MCF 10A (cell line): ENCODE results near the gene C8A. TPM values are rescaled to one million over a fixed set of nuclear protein-coding genes. Genes with fewer than 3 reads are reported as not detected.

Experiments used
- Bru-seq: library from RNA; stranded (reverse); fragments of 400-500 nt; gene quantifications from one replicate; lab custom pipeline; 2021; lab: Mats Ljungman, UMichigan
- BruChase-seq, 2 experiments: library from RNA; stranded (reverse); fragments of 400-500 nt; gene quantifications; one replicate each; lab custom pipeline; 2021; lab: Mats Ljungman, UMichigan
- BruUV-seq: library from RNA; stranded (reverse); fragments of 400-500 nt; replicated peaks from 2 replicates; lab custom pipeline; 2021; lab: Mats Ljungman, UMichigan
- CTCF ChIA-PET: fragments of 300-600 bp; sonication (Branson Sonifier 250); formaldehyde crosslinking; extraction: SDS; loops from one replicate; lab custom pipeline; 2021; ENCODE audit warnings: antibody characterized with exemption, inconsistent platforms; lab: Yijun Ruan, JAX
- POLR2A ChIA-PET: fragments of 300-600, 350-650 bp; sonication (Branson Sonifier 250); formaldehyde crosslinking; extraction: SDS; loops from one replicate; lab custom pipeline; 2020; ENCODE audit warnings: antibody characterized with exemption, inconsistent platforms; lab: Yijun Ruan, JAX
- DNase-seq: peaks from one replicate; pipeline ENCODE4 v3.0.0-alpha.2; 2018; ENCODE audit not compliant: unreplicated experiment
- H3K27ac Mint-ChIP-seq: one replicate; pipeline ENCODE4 v1.8.0; 2022; ENCODE audit warnings: mild to moderate bottlenecking, low read depth, mixed read lengths; ENCODE audit not compliant: unreplicated experiment
- H3K27me3 Mint-ChIP-seq: one replicate; pipeline ENCODE4 v1.8.0; 2022; ENCODE audit warnings: mixed read lengths; ENCODE audit not compliant: insufficient read depth, unreplicated experiment
- H3K36me3 Mint-ChIP-seq: one replicate; pipeline ENCODE4 v1.8.0; 2022; ENCODE audit warnings: mild to moderate bottlenecking, moderate library complexity, mixed read lengths; ENCODE audit not compliant: insufficient read depth, unreplicated experiment
- H3K4me1 Mint-ChIP-seq: one replicate; pipeline ENCODE4 v1.8.0; 2022; ENCODE audit warnings: mixed read lengths; ENCODE audit not compliant: insufficient read depth, unreplicated experiment
- H3K4me3 Mint-ChIP-seq: one replicate; pipeline ENCODE4 v1.8.0; 2022; ENCODE audit warnings: mild to moderate bottlenecking, moderate library complexity, mixed read lengths; ENCODE audit not compliant: unreplicated experiment
- H3K9me3 Mint-ChIP-seq: one replicate; pipeline ENCODE4 v1.8.0; 2022; ENCODE audit warnings: mixed read lengths; ENCODE audit not compliant: unreplicated experiment
- intact Hi-C: fragments of 100-400 bp; cut with micrococcal nuclease; formaldehyde crosslinking; loops from 2 replicates; pipeline ENCODE4 v1.14.1; 2022
- long read RNA-seq: library from polyadenylated mRNA; stranded (forward); transcript quantifications from one replicate; pipeline ENCODE4 v2.0.0, GENCODE V29; 2022
- total RNA-seq: library from RNA; stranded (reverse); gene quantifications from 2 replicates; pipeline ENCODE4 v1.2.3, GENCODE V29; 2022
- TF ChIP-seq, protein P1 (sequence below): fragments of 200-600 bp; IDR thresholded peaks from one replicate; pipeline ENCODE4 v1.8.0; 2022; ENCODE audit warnings: antibody characterized with exemption, mild to moderate bottlenecking; ENCODE audit not compliant: unreplicated experiment

C8A gene
- total RNA-seq (not detected in 2 replicates), Bru-seq, nascent RNA (not detected), BruChase-seq, experiment 1, labeled RNA remaining after a 6-hour chase (not detected), BruChase-seq, experiment 2, labeled RNA remaining after a 2-hour chase (not detected)
- long read RNA-seq, result 0 reads

DNA sequence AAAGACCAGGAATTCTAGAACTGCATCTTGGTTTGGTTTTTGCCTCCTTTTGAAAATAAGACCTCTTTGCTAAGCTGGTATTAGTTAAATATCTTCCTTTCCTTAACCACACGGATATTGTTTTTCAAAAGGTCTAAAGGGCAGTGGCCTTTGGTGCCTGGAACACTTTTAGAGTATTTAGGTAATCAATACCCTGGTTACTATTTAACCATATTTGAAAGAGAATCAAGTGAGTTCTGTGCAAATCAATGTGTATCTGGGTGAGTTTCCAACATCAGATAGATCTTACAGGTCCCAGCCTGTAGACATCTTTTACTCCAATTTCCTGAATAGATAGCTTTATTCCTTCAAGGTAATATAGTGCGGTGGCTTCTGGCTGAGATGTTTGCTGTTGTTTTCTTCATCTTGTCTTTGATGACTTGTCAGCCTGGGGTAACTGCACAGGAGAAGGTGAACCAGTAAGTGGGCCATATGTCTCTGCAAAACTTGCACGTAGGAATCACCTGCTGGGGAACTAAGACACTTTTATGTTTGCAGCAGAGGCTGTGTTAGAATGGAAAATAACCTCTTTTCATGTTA, at the start of gene C8A:
TSS of gene C8A (plus strand) at position 277 of the 579 bp plus-strand sequence. CDS start at position 382, 105 bp downstream.
- H3K9me3 Mint-ChIP-seq, result no peaks in the 10 kb centered on the region
- no peak for DNase-seq
- no peak within 1 kb of the TSS for H3K4me3 Mint-ChIP-seq
- H3K27ac Mint-ChIP-seq, result no peak within 1 kb of the TSS
- ChIA-PET CTCF (no interaction called here), POLR2A (no interaction called here)
- no peaks in the 10 kb centered on the region for H3K4me1 Mint-ChIP-seq
- TF ChIP-seq, protein P1, sequence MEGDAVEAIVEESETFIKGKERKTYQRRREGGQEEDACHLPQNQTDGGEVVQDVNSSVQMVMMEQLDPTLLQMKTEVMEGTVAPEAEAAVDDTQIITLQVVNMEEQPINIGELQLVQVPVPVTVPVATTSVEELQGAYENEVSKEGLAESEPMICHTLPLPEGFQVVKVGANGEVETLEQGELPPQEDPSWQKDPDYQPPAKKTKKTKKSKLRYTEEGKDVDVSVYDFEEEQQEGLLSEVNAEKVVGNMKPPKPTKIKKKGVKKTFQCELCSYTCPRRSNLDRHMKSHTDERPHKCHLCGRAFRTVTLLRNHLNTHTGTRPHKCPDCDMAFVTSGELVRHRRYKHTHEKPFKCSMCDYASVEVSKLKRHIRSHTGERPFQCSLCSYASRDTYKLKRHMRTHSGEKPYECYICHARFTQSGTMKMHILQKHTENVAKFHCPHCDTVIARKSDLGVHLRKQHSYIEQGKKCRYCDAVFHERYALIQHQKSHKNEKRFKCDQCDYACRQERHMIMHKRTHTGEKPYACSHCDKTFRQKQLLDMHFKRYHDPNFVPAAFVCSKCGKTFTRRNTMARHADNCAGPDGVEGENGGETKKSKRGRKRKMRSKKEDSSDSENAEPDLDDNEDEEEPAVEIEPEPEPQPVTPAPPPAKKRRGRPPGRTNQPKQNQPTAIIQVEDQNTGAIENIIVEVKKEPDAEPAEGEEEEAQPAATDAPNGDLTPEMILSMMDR, result no peak
- peaks cover 13% of the 10 kb centered on the region for H3K27me3 Mint-ChIP-seq
- peaks cover 4% of the 10 kb centered on the region for H3K36me3 Mint-ChIP-seq
- intact Hi-C loops, result no loop called here
- BruUV-seq, result no TSS peak

- intact Hi-C loops, result no loop called here
- ChIA-PET CTCF (interaction anchor here (2.4 kb wide), 1 partner anchor 14 kb away, joined by 20 read pairs; no protein-coding TSS in a partner anchor), POLR2A (interaction anchor here (0.5 kb wide), 1 partner anchor 11 kb away, joined by 4 read pairs; no protein-coding TSS in a partner anchor)
- Mint-ChIP-seq H3K4me1 (no peaks in the 10 kb centered on the region), H3K27ac (no peak overlapping the region), H3K36me3 (no peaks in the 10 kb centered on the region), H3K4me3 (no peak overlapping the region), H3K27me3 (peaks cover 15% of the 10 kb centered on the region), H3K9me3 (no peaks in the 10 kb centered on the region)
- no TSS peak for BruUV-seq
- TF ChIP-seq, protein P1, result no peak
- DNase-seq, result no peak
Measured at GRCh38 chr1:56806804-56807203, 47.8 kb upstream of the C8A start.

GRCh38 chr1:56808410-56808809, 46.2 kb upstream of the C8A start:
- no TSS peak for BruUV-seq
- no peaks in the 10 kb centered on the region for H3K9me3 Mint-ChIP-seq
- ChIA-PET POLR2A (no interaction called here), CTCF (interaction anchor here (1.0 to 2.4 kb wide), 6 partner anchors 10 to 1524 kb away, joined by 3 to 20 read pairs (median 5); no protein-coding TSS in a partner anchor)
- intact Hi-C loops, result no loop called here
- H3K4me3 Mint-ChIP-seq, result no peak overlapping the region
- H3K27ac Mint-ChIP-seq, result no peak overlapping the region
- H3K36me3 Mint-ChIP-seq, result no peaks in the 10 kb centered on the region
- peaks cover 15% of the 10 kb centered on the region for H3K27me3 Mint-ChIP-seq
- no peaks in the 10 kb centered on the region for H3K4me1 Mint-ChIP-seq
- TF ChIP-seq, protein P1, result no peak
- DNase-seq, result no peak

- no peak for DNase-seq
- intact Hi-C loops, result no loop called here
- BruUV-seq, result no TSS peak
Measured at GRCh38 chr1:56811331-56811730, 43.3 kb upstream of the C8A start.

More at GRCh38 chr1:56811331-56811730, 43.3 kb upstream of the C8A start:
- Mint-ChIP-seq H3K27me3 (peaks cover 15% of the 10 kb centered on the region), H3K27ac (no peak overlapping the region), H3K36me3 (no peaks in the 10 kb centered on the region), H3K9me3 (no peaks in the 10 kb centered on the region), H3K4me3 (no peak overlapping the region), H3K4me1 (no peaks in the 10 kb centered on the region)
- ChIA-PET CTCF (interaction anchor here (0.7 to 3.3 kb wide), 4 partner anchors 10 to 1527 kb away, joined by 3 to 22 read pairs (median 4); no protein-coding TSS in a partner anchor), POLR2A (no interaction called here)
- TF ChIP-seq, protein P1, result no peak
